HEK293 (cell line): Measurements from ENCODE around the gene VPS13C.

ENCODE experiments used
- CTCF ChIA-PET: fragments of 350-600 bp; formaldehyde crosslinking; extraction: SDS; loops from one replicate; lab custom pipeline; 2021; ENCODE audit warnings: antibody characterized with exemption; lab: Yijun Ruan, JAX
- POLR2A ChIA-PET: fragments of 300-600 bp; formaldehyde crosslinking; extraction: SDS; loops from one replicate; lab custom pipeline; 2020; ENCODE audit warnings: antibody characterized with exemption, inconsistent platforms; lab: Yijun Ruan, JAX
- H3K27ac ChIP-seq: fragments of 200-500 bp; sonication (Bioruptor generic); 2 replicates; pipeline ENCODE4 v1.5.1; 2014; ENCODE audit warnings: low read depth, low read length, control low read depth, inconsistent platforms; ENCODE audit errors: extremely low read depth
- H3K36me3 ChIP-seq, 2 experiments: fragments of 200-500 bp in 1 of 2; sonication (Bioruptor generic) in 1 of 2; 1 replicate in 1 of 2; 2 replicates in 1 of 2; pipeline ENCODE4 v1.5.1; 2014 to 2017; ENCODE audit warnings: inconsistent platforms in 2 of 2, low read length in 2 of 2; ENCODE audit not compliant: control insufficient read depth in 2 of 2, insufficient read depth in 1 of 2
- H3K4me1 ChIP-seq: fragments of 200-500 bp; sonication (Bioruptor generic); 2 replicates; pipeline ENCODE4 v1.5.1; 2014; ENCODE audit warnings: mild to moderate bottlenecking, low read length, inconsistent platforms; ENCODE audit not compliant: control insufficient read depth, insufficient read depth
- H3K4me3 ChIP-seq: 2 replicates; pipeline ENCODE4 v1.5.1; 2011; ENCODE audit warnings: low read depth, mild to moderate bottlenecking, control low read depth, low read length, moderate library complexity
- H3K9me3 ChIP-seq: fragments of 200-500 bp; sonication (Bioruptor generic); 2 replicates; pipeline ENCODE4 v1.5.1; 2014; ENCODE audit warnings: low read depth, low read length, inconsistent platforms; ENCODE audit not compliant: control insufficient read depth, insufficient read depth
- CTCF ChIP-seq: fragments of 450-650 bp; formaldehyde crosslinking; IDR thresholded peaks from 2 replicates; pipeline ENCODE4 v1.5.1; 2016; ENCODE audit warnings: missing biosample characterization, missing genetic modification characterization
- HOXA7 ChIP-seq: sonication (generic); formaldehyde crosslinking; IDR thresholded peaks from 2 replicates; pipeline ENCODE4 v1.8.1; 2022; ENCODE audit warnings: missing genetic modification reagents, borderline replicate concordance
- KLF9 ChIP-seq: fragments of 450-650 bp; formaldehyde crosslinking; IDR thresholded peaks from 2 replicates; pipeline ENCODE4 v1.5.1; 2016; ENCODE audit warnings: missing biosample characterization, missing genetic modification characterization, low read depth
- ZBTB1 ChIP-seq: fragments of 450-650 bp; formaldehyde crosslinking; IDR thresholded peaks from 2 replicates; pipeline ENCODE4 v1.5.1; 2016; ENCODE audit warnings: missing biosample characterization, missing genetic modification characterization
- ZBTB44 ChIP-seq: fragments of 450-650 bp; IDR thresholded peaks from 2 replicates; pipeline ENCODE4 v1.5.1; 2018; ENCODE audit warnings: missing biosample characterization, mild to moderate bottlenecking, missing genetic modification characterization
- ZNF324 ChIP-seq: fragments of 450-650 bp; formaldehyde crosslinking; IDR thresholded peaks from 2 replicates; pipeline ENCODE4 v1.5.1; 2016; ENCODE audit warnings: missing biosample characterization, missing genetic modification characterization
- ZNF335 ChIP-seq: fragments of 450-650 bp; formaldehyde crosslinking; conservative IDR thresholded peaks from 2 replicates; pipeline ENCODE4 v1.5.1; 2016; ENCODE audit warnings: missing biosample characterization, missing genetic modification characterization
- ZNF362 ChIP-seq: fragments of 450-650 bp; formaldehyde crosslinking; IDR thresholded peaks from 2 replicates; pipeline ENCODE4 v1.5.1; 2016; ENCODE audit warnings: missing biosample characterization, missing genetic modification characterization
- ZNF501 ChIP-seq: fragments of 450-650 bp; formaldehyde crosslinking; IDR thresholded peaks from 2 replicates; pipeline ENCODE4 v1.5.1; 2016; ENCODE audit warnings: missing biosample characterization, missing genetic modification characterization
- ZNF555 ChIP-seq: fragments of 450-650 bp; formaldehyde crosslinking; conservative IDR thresholded peaks from 2 replicates; pipeline ENCODE4 v1.5.1; 2017; ENCODE audit warnings: missing biosample characterization, mild to moderate bottlenecking, missing genetic modification characterization, inconsistent platforms
- ZNF610 ChIP-seq: fragments of 450-650 bp; formaldehyde crosslinking; IDR thresholded peaks from 2 replicates; pipeline ENCODE4 v1.5.1; 2016; ENCODE audit warnings: missing biosample characterization, missing genetic modification characterization, borderline replicate concordance
- ZNF654 ChIP-seq: fragments of 450-650 bp; formaldehyde crosslinking; IDR thresholded peaks from 2 replicates; pipeline ENCODE4 v1.5.1; 2016; ENCODE audit warnings: low read depth, missing biosample characterization, missing genetic modification characterization
- ZSCAN30 ChIP-seq: fragments of 450-650 bp; IDR thresholded peaks from 2 replicates; pipeline ENCODE4 v1.5.1; 2018; ENCODE audit warnings: missing biosample characterization, mild to moderate bottlenecking, missing genetic modification characterization, moderate library complexity
- TF ChIP-seq, protein P1 (sequence below): fragments of 450-650 bp; formaldehyde crosslinking; IDR thresholded peaks from 2 replicates; pipeline ENCODE4 v1.5.1; 2016; ENCODE audit warnings: missing biosample characterization, missing genetic modification characterization
- TF ChIP-seq, protein P2 (sequence below): fragments of 450-650 bp; formaldehyde crosslinking; IDR thresholded peaks from 2 replicates; pipeline ENCODE4 v1.5.1; 2016; ENCODE audit warnings: missing biosample characterization, missing genetic modification characterization, borderline replicate concordance
- TF ChIP-seq, protein P3 (sequence below): sonication (generic); formaldehyde crosslinking; IDR thresholded peaks from 2 replicates; pipeline ENCODE4 v1.8.1; 2022; ENCODE audit warnings: mild to moderate bottlenecking, moderate library complexity, missing genetic modification reagents
- TF ChIP-seq, protein P4 (sequence below): fragments of 450-650 bp; formaldehyde crosslinking; IDR thresholded peaks from 2 replicates; pipeline ENCODE4 v1.5.1; 2016; ENCODE audit warnings: missing biosample characterization, missing genetic modification characterization
- TF ChIP-seq, protein P5 (sequence below): fragments of 450-650 bp; formaldehyde crosslinking; IDR thresholded peaks from 2 replicates; pipeline ENCODE4 v1.5.1; 2016; ENCODE audit warnings: missing biosample characterization, missing genetic modification characterization

The VPS13C gene

GRCh38 chr15:62060113-62060895 is at the start of gene VPS13C:
Gene VPS13C (minus strand): TSS chr15:62060447. CDS start chr15:62060374, 73 bp downstream.
- Histone ChIP-seq H3K9me3 (no peaks in the 10 kb centered on the region), H3K36me3 (no peaks in the 10 kb centered on the region), H3K4me3 (peak within 1 kb of the TSS; percentile 68), H3K4me1 (no peaks in the 10 kb centered on the region; the same call in 1 of the 2 replicates), H3K27ac (peak within 1 kb of the TSS; percentile 70; the same call in 1 of the 2 replicates)
- ChIA-PET CTCF (interaction anchor here (0.6 to 1.2 kb wide), 7 partner anchors 8 to 247 kb away, joined by 3 to 4 read pairs (median 3); no protein-coding TSS in a partner anchor), POLR2A (interaction anchor here (0.8 to 1.3 kb wide), 2 partner anchors 24 to 66 kb away, joined by 3 read pairs; no protein-coding TSS in a partner anchor)
- 0 out of 2 replicates have a peak, but pooled peaks have one; percentile 8 for TF ChIP-seq ZNF610 (tag by site-specific recombination)
- TF ChIP-seq ZNF335 (tag by site-specific recombination) = peak; percentile 80
- TF ChIP-seq KLF9 (tag by site-specific recombination) = peak; percentile 35; the same call in 1 of the 2 replicates
- TF ChIP-seq, protein P1, sequence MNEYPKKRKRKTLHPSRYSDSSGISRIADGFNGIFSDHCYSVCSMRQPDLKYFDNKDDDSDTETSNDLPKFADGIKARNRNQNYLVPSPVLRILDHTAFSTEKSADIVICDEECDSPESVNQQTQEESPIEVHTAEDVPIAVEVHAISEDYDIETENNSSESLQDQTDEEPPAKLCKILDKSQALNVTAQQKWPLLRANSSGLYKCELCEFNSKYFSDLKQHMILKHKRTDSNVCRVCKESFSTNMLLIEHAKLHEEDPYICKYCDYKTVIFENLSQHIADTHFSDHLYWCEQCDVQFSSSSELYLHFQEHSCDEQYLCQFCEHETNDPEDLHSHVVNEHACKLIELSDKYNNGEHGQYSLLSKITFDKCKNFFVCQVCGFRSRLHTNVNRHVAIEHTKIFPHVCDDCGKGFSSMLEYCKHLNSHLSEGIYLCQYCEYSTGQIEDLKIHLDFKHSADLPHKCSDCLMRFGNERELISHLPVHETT = no peak
- TF ChIP-seq, protein P2, sequence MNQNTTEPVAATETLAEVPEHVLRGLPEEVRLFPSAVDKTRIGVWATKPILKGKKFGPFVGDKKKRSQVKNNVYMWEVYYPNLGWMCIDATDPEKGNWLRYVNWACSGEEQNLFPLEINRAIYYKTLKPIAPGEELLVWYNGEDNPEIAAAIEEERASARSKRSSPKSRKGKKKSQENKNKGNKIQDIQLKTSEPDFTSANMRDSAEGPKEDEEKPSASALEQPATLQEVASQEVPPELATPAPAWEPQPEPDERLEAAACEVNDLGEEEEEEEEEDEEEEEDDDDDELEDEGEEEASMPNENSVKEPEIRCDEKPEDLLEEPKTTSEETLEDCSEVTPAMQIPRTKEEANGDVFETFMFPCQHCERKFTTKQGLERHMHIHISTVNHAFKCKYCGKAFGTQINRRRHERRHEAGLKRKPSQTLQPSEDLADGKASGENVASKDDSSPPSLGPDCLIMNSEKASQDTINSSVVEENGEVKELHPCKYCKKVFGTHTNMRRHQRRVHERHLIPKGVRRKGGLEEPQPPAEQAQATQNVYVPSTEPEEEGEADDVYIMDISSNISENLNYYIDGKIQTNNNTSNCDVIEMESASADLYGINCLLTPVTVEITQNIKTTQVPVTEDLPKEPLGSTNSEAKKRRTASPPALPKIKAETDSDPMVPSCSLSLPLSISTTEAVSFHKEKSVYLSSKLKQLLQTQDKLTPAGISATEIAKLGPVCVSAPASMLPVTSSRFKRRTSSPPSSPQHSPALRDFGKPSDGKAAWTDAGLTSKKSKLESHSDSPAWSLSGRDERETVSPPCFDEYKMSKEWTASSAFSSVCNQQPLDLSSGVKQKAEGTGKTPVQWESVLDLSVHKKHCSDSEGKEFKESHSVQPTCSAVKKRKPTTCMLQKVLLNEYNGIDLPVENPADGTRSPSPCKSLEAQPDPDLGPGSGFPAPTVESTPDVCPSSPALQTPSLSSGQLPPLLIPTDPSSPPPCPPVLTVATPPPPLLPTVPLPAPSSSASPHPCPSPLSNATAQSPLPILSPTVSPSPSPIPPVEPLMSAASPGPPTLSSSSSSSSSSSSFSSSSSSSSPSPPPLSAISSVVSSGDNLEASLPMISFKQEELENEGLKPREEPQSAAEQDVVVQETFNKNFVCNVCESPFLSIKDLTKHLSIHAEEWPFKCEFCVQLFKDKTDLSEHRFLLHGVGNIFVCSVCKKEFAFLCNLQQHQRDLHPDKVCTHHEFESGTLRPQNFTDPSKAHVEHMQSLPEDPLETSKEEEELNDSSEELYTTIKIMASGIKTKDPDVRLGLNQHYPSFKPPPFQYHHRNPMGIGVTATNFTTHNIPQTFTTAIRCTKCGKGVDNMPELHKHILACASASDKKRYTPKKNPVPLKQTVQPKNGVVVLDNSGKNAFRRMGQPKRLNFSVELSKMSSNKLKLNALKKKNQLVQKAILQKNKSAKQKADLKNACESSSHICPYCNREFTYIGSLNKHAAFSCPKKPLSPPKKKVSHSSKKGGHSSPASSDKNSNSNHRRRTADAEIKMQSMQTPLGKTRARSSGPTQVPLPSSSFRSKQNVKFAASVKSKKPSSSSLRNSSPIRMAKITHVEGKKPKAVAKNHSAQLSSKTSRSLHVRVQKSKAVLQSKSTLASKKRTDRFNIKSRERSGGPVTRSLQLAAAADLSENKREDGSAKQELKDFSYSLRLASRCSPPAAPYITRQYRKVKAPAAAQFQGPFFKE (tag by site-specific recombination) = no peak
- no peak for TF ChIP-seq ZNF555 (tag by site-specific recombination)
- peak; percentile 67 for TF ChIP-seq CTCF (tag by site-specific recombination)
- TF ChIP-seq ZBTB1 (tag by site-specific recombination) = no peak
- TF ChIP-seq ZNF362 (tag by site-specific recombination) = peak; percentile 60; the same call in 1 of the 2 replicates
- peak; percentile 62 for TF ChIP-seq ZBTB44 (tag by site-specific recombination)
- 0 out of 2 replicates have a peak, but pooled peaks have one; percentile 60 for TF ChIP-seq ZSCAN30 (tag by site-specific recombination)
- TF ChIP-seq, protein P3, sequence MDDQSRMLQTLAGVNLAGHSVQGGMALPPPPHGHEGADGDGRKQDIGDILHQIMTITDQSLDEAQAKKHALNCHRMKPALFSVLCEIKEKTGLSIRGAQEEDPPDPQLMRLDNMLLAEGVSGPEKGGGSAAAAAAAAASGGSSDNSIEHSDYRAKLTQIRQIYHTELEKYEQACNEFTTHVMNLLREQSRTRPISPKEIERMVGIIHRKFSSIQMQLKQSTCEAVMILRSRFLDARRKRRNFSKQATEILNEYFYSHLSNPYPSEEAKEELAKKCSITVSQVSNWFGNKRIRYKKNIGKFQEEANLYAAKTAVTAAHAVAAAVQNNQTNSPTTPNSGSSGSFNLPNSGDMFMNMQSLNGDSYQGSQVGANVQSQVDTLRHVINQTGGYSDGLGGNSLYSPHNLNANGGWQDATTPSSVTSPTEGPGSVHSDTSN (CRISPR knock-in tag) = peak; percentile 65; the same call in 1 of the 2 replicates
- TF ChIP-seq ZNF654 = no peak
- no peak for TF ChIP-seq HOXA7 (CRISPR knock-in tag)
- TF ChIP-seq, protein P4, sequence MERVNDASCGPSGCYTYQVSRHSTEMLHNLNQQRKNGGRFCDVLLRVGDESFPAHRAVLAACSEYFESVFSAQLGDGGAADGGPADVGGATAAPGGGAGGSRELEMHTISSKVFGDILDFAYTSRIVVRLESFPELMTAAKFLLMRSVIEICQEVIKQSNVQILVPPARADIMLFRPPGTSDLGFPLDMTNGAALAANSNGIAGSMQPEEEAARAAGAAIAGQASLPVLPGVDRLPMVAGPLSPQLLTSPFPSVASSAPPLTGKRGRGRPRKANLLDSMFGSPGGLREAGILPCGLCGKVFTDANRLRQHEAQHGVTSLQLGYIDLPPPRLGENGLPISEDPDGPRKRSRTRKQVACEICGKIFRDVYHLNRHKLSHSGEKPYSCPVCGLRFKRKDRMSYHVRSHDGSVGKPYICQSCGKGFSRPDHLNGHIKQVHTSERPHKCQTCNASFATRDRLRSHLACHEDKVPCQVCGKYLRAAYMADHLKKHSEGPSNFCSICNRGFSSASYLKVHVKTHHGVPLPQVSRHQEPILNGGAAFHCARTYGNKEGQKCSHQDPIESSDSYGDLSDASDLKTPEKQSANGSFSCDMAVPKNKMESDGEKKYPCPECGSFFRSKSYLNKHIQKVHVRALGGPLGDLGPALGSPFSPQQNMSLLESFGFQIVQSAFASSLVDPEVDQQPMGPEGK = peak; percentile 65
- TF ChIP-seq ZNF501 = peak; percentile 65
- TF ChIP-seq, protein P5, sequence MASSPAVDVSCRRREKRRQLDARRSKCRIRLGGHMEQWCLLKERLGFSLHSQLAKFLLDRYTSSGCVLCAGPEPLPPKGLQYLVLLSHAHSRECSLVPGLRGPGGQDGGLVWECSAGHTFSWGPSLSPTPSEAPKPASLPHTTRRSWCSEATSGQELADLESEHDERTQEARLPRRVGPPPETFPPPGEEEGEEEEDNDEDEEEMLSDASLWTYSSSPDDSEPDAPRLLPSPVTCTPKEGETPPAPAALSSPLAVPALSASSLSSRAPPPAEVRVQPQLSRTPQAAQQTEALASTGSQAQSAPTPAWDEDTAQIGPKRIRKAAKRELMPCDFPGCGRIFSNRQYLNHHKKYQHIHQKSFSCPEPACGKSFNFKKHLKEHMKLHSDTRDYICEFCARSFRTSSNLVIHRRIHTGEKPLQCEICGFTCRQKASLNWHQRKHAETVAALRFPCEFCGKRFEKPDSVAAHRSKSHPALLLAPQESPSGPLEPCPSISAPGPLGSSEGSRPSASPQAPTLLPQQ = 0 out of 2 replicates have a peak, but pooled peaks have one; percentile 15
- TF ChIP-seq ZNF324 (tag by site-specific recombination) = no peak
